CD14-positive monocyte (primary cell): Measurements from ENCODE around the gene CBX4. TPM values are rescaled to one million over a fixed set of nuclear protein-coding genes. Genes with fewer than 3 reads are reported as not detected.

Experiments used
- DNase-seq, 3 donors: peaks; one replicate each; pipeline ENCODE4 v3.0.0-alpha.2; 2011 to 2022
- H2AFZ ChIP-seq: 2 replicates; pipeline ENCODE4 v1.6.0; 2012; ENCODE audit warnings: mild to moderate bottlenecking, low read depth, low read length, inconsistent platforms; ENCODE audit not compliant: insufficient read depth, poor library complexity, severe bottlenecking
- H3K27ac ChIP-seq, 2 donors: 1 replicate in 1 of 2; 2 replicates in 1 of 2; pipeline ENCODE4 v1.5.1; 2012 to 2013; ENCODE audit warnings: low read length in 2 of 2, control low read depth in 1 of 2, inconsistent platforms in 1 of 2, low read depth in 1 of 2, mild to moderate bottlenecking in 1 of 2
- H3K27me3 ChIP-seq, 2 donors: one replicate each; pipeline versions ENCODE4 v1.6.0 to v1.6.1; 2011 to 2013; ENCODE audit warnings: low read length in 2 of 2; ENCODE audit not compliant: control insufficient read depth in 2 of 2, insufficient read depth in 2 of 2
- H3K36me3 ChIP-seq, 2 donors: replicated peaks in 1 of 2; 1 replicate in 1 of 2; 2 replicates in 1 of 2; pipeline versions ENCODE4 v1.5.1 to v1.6.1; 2012 to 2013; ENCODE audit warnings: low read length in 2 of 2, control low read depth in 1 of 2, inconsistent platforms in 1 of 2, mild to moderate bottlenecking in 1 of 2; ENCODE audit not compliant: insufficient read depth in 2 of 2, control insufficient read depth in 1 of 2
- H3K4me1 ChIP-seq, 2 donors: 1 replicate in 1 of 2; 2 replicates in 1 of 2; pipeline versions ENCODE4 v1.5.1 to v1.6.1; 2012 to 2013; ENCODE audit warnings: low read length in 2 of 2, control low read depth in 1 of 2, inconsistent platforms in 1 of 2, mild to moderate bottlenecking in 1 of 2, moderate library complexity in 1 of 2; ENCODE audit not compliant: insufficient read depth in 2 of 2, control insufficient read depth in 1 of 2
- H3K4me2 ChIP-seq: replicated peaks from 2 replicates; pipeline ENCODE3; 2012; ENCODE audit warnings: low read length, moderate library complexity, mild to moderate bottlenecking; ENCODE audit not compliant: poor library complexity, severe bottlenecking; ENCODE audit errors: extremely low read depth
- H3K4me3 ChIP-seq, 3 experiments: fragments of 200-600 bp in 1 of 3; sonication (generic) in 1 of 3; replicated peaks in 1 of 3; 1 replicate in 2 of 3; 2 replicates in 1 of 3; pipeline ENCODE4 v1.5.1; 2011 to 2013; ENCODE audit warnings: low read length in 3 of 3, mild to moderate bottlenecking in 3 of 3, control low read depth in 2 of 3, low read depth in 2 of 3, inconsistent platforms in 1 of 3, moderate library complexity in 1 of 3
- H3K79me2 ChIP-seq: 2 replicates; pipeline ENCODE4 v1.6.0; 2012; ENCODE audit warnings: mild to moderate bottlenecking, control low read depth, inconsistent platforms, low read length, moderate library complexity; ENCODE audit not compliant: insufficient read depth
- H3K9ac ChIP-seq: 2 replicates; pipeline ENCODE4 v1.6.0; 2017; ENCODE audit warnings: low read length, mild to moderate bottlenecking; ENCODE audit not compliant: insufficient read depth, poor library complexity, severe bottlenecking
- H3K9me3 ChIP-seq, 2 donors: replicated peaks in 1 of 2; 1 replicate in 1 of 2; 2 replicates in 1 of 2; pipeline versions ENCODE4 v1.5.1 to v1.6.1; 2012 to 2013; ENCODE audit warnings: low read length in 2 of 2, control low read depth in 1 of 2; ENCODE audit not compliant: control insufficient read depth in 1 of 2, insufficient read depth in 1 of 2
- H4K20me1 ChIP-seq: 2 replicates; pipeline ENCODE4 v1.6.0; 2012; ENCODE audit warnings: mild to moderate bottlenecking, low read length, control low read depth, moderate library complexity; ENCODE audit not compliant: insufficient read depth
- H3K27ac Mint-ChIP-seq, 7 donors: one replicate each; pipeline ENCODE4 v1.8.0; 2020; ENCODE audit warnings: mild to moderate bottlenecking in 7 of 7, mixed read lengths in 7 of 7, moderate library complexity in 6 of 7, inconsistent platforms in 2 of 7
- H3K27me3 Mint-ChIP-seq, 3 donors: one replicate each; pipeline ENCODE4 v1.8.0; 2021 to 2022; ENCODE audit warnings: low read depth in 3 of 3, mild to moderate bottlenecking in 3 of 3, mixed read lengths in 3 of 3, moderate library complexity in 3 of 3, inconsistent platforms in 1 of 3
- H3K36me3 Mint-ChIP-seq, 2 donors: one replicate each; pipeline ENCODE4 v1.8.0; 2020; ENCODE audit warnings: mixed read lengths in 2 of 2, inconsistent platforms in 1 of 2, mild to moderate bottlenecking in 1 of 2
- H3K4me1 Mint-ChIP-seq: one replicate; pipeline ENCODE4 v1.8.0; 2020; ENCODE audit warnings: mild to moderate bottlenecking, mixed read lengths
- H3K4me3 Mint-ChIP-seq, 2 donors: one replicate each; pipeline ENCODE4 v1.8.0; 2020; ENCODE audit warnings: mild to moderate bottlenecking in 2 of 2, mixed read lengths in 2 of 2, moderate library complexity in 1 of 2
- H3K9me3 Mint-ChIP-seq, 7 donors: one replicate each; pipeline ENCODE4 v1.8.0; 2020 to 2022; ENCODE audit warnings: mixed read lengths in 7 of 7, mild to moderate bottlenecking in 6 of 7, moderate library complexity in 6 of 7, inconsistent platforms in 2 of 7
- CTCF ChIP-seq: fragments of 200-600 bp; IDR thresholded peaks from one replicate; pipeline ENCODE4 v1.8.0; 2022; ENCODE audit warnings: antibody characterized with exemption, mild to moderate bottlenecking
- WGBS: methylation state at CpG from one replicate; pipeline ENCODE4 v1.1.5; 2013; ENCODE audit warnings: missing lambda C conversion rate; ENCODE audit not compliant: insufficient coverage; 5-methylcytosine and 5-hydroxymethylcytosine counted together
- intact Hi-C, 2 donors: fragments of 100-400 bp; cut with micrococcal nuclease; formaldehyde crosslinking; loops; one replicate each; pipeline versions ENCODE4 v1.15.0 to v1.15.1; 2023
- polyA plus RNA-seq, 3 donors: library from polyadenylated mRNA; depleted of rRNA in 1 of 3; unstranded in 2 of 3; stranded (reverse) in 1 of 3; fragments of 300-500 nt in 2 of 3; fragments of >200 nt in 1 of 3; fragmentation: Illumina TruSeq in 2 of 3; gene quantifications; 1 replicate in 2 of 3; 2 replicates in 1 of 3; pipeline ENCODE4 v1.2.3, GENCODE V29; 2012 to 2021

Gene CBX4
- polyA plus RNA-seq, 3 donors = 1.4 to 82.8 (median 3.6) TPM

GRCh38 chr17:79821331-79822095 lies 17.7 kb downstream of the CBX4 start:
- intact Hi-C loops = no loop called here
- H3K36me3 Mint-ChIP-seq = peaks cover 0 to 2% of the 10 kb centered on the region in 2 donors
- DNase-seq = no peak
- Histone ChIP-seq H3K27me3 (peaks cover 20 to 40% of the 10 kb centered on the region in 2 donors), H3K9ac (no peak overlapping the region), H3K4me3 (no peak overlapping the region), H2AFZ (no peak overlapping the region), H3K4me2 (no peak overlapping the region), H4K20me1 (no peaks in the 10 kb centered on the region), H3K79me2 (no peaks in the 10 kb centered on the region), H3K36me3 (no peaks in the 10 kb centered on the region), H3K9me3 (peaks cover 0 to 8% of the 10 kb centered on the region in 2 donors), H3K4me1 (peaks cover 9 to 10% of the 10 kb centered on the region in 2 donors), H3K27ac (no peak overlapping the region)
- peaks cover 0 to 2% (median 0%) of the 10 kb centered on the region in 7 donors for H3K9me3 Mint-ChIP-seq
- WGBS = 87% methylated on average over 7 of the region's 12 CpGs
- no peak for TF ChIP-seq CTCF
- H3K27me3 Mint-ChIP-seq = peaks cover 48 to 69% (median 60%) of the 10 kb centered on the region in 3 donors
- peaks cover 10% of the 10 kb centered on the region for H3K4me1 Mint-ChIP-seq
- H3K27ac Mint-ChIP-seq = no peak overlapping the region
- no peak overlapping the region for H3K4me3 Mint-ChIP-seq

GRCh38 chr17:79820959-79821330 lies 18.3 kb downstream of the CBX4 start:
- intact Hi-C loops = no loop called here
- Histone ChIP-seq H3K27me3 (peaks cover 26 to 46% of the 10 kb centered on the region in 2 donors), H3K9ac (no peak overlapping the region), H3K36me3 (no peaks in the 10 kb centered on the region), H4K20me1 (no peaks in the 10 kb centered on the region), H2AFZ (no peak overlapping the region), H3K4me1 (peaks cover 4% of the 10 kb centered on the region in 2 donors), H3K79me2 (no peaks in the 10 kb centered on the region), H3K4me3 (no peak overlapping the region), H3K9me3 (peaks cover 0 to 14% of the 10 kb centered on the region in 2 donors), H3K4me2 (no peak overlapping the region), H3K27ac (no peak overlapping the region)
- no peak for TF ChIP-seq CTCF
- Mint-ChIP-seq H3K36me3 (peaks cover 0 to 6% of the 10 kb centered on the region in 2 donors), H3K27me3 (peaks cover 52 to 75% (median 64%) of the 10 kb centered on the region in 3 donors), H3K4me3 (no peak overlapping the region), H3K27ac (no peak overlapping the region), H3K9me3 (peaks cover 0 to 6% (median 4%) of the 10 kb centered on the region in 7 donors), H3K4me1 (peaks cover 9% of the 10 kb centered on the region)
- 81% methylated on average over 3 of the region's 4 CpGs for WGBS
- DNase-seq = no peak
